Ovary (tissue), 3 donors: ENCODE results near the gene LPCAT1.

ENCODE experiments used
- POLR2A ChIP-seq: fragments of 450-650 bp; IDR thresholded peaks from one replicate; pipeline ENCODE4 v1.6.1; 2017; ENCODE audit warnings: antibody characterized with exemption, mild to moderate bottlenecking, moderate library complexity
- TF ChIP-seq, protein P1 (sequence below), 3 donors: fragments of 450-650 bp in 2 of 3; fragments of 200-600 bp in 1 of 3; IDR thresholded peaks; one replicate each; pipeline versions ENCODE4 v1.5.1 to v1.8.0; 2016 to 2022; ENCODE audit warnings: antibody characterized with exemption in 3 of 3, mild to moderate bottlenecking in 1 of 3
- donor health status: DM: no; HTN: no; CAD: no.

DNA sequence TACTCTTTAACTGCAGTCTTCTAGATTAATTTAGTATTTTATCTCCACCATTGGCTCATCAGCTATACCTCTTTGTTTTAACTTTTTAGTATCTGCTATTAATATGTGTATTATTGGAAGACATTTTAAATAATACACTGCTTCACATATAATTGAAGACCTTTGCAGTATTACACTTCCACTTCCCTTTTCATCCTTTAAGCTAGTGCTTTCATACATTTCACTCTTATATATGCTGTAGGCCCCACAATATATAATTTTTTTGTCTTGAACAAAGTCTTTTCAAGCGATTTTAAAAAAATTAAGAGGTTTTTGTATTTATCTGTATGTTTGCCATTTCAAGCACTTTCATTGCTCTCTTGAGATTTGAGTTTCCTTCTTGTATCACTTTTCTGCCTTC, 8.6 kb upstream of the LPCAT1 start:
- TF ChIP-seq, protein P1, sequence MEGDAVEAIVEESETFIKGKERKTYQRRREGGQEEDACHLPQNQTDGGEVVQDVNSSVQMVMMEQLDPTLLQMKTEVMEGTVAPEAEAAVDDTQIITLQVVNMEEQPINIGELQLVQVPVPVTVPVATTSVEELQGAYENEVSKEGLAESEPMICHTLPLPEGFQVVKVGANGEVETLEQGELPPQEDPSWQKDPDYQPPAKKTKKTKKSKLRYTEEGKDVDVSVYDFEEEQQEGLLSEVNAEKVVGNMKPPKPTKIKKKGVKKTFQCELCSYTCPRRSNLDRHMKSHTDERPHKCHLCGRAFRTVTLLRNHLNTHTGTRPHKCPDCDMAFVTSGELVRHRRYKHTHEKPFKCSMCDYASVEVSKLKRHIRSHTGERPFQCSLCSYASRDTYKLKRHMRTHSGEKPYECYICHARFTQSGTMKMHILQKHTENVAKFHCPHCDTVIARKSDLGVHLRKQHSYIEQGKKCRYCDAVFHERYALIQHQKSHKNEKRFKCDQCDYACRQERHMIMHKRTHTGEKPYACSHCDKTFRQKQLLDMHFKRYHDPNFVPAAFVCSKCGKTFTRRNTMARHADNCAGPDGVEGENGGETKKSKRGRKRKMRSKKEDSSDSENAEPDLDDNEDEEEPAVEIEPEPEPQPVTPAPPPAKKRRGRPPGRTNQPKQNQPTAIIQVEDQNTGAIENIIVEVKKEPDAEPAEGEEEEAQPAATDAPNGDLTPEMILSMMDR (IDR thresholded peaks at IDR 0.05) = no peak
- no peak for TF ChIP-seq POLR2A
